H9 (cell line): ENCODE data around the gene FAM3A. TPM values are rescaled to one million over a fixed set of nuclear protein-coding genes. Genes with fewer than 3 reads are reported as not detected.

Source experiments
- DNase-seq: peaks from one replicate; pipeline ENCODE4 v3.0.0-alpha.2; 2017
- H2AFZ ChIP-seq: one replicate; pipeline ENCODE4 v1.6.1; 2013; ENCODE audit warnings: mild to moderate bottlenecking, low read length, control low read depth, moderate library complexity
- H2AK5ac ChIP-seq: 2 replicates; pipeline ENCODE4 v1.6.1; 2013; ENCODE audit warnings: low read length, control low read depth, mixed read lengths; ENCODE audit not compliant: insufficient read length
- H2BK120ac ChIP-seq: one replicate; pipeline ENCODE4 v1.6.1; 2013; ENCODE audit warnings: low read depth, mild to moderate bottlenecking, low read length, control low read depth, inconsistent platforms; ENCODE audit not compliant: poor library complexity, severe bottlenecking
- H2BK12ac ChIP-seq: 2 replicates; pipeline ENCODE4 v1.6.1; 2013; ENCODE audit warnings: low read length, control low read depth, mixed read lengths, low read depth; ENCODE audit not compliant: insufficient read length
- H2BK15ac ChIP-seq: 2 replicates; pipeline ENCODE4 v1.6.1; 2013; ENCODE audit warnings: low read depth, low read length, control low read depth
- H2BK20ac ChIP-seq: one replicate; pipeline ENCODE4 v1.6.1; 2013; ENCODE audit warnings: low read depth, mild to moderate bottlenecking, low read length, control low read depth, inconsistent platforms; ENCODE audit not compliant: poor library complexity, severe bottlenecking
- H2BK5ac ChIP-seq: 2 replicates; pipeline ENCODE4 v1.6.1; 2013; ENCODE audit warnings: low read length, control low read depth, mixed read lengths; ENCODE audit not compliant: insufficient read length
- H3K14ac ChIP-seq: 2 replicates; pipeline ENCODE4 v1.6.1; 2013; ENCODE audit warnings: low read length, control low read depth; ENCODE audit not compliant: insufficient read depth
- H3K18ac ChIP-seq: 2 replicates; pipeline ENCODE4 v1.6.1; 2013; ENCODE audit warnings: low read depth, mild to moderate bottlenecking, mixed read lengths, low read length, control low read depth; ENCODE audit not compliant: insufficient read length
- H3K23ac ChIP-seq: 2 replicates; pipeline ENCODE4 v1.6.1; 2013; ENCODE audit warnings: low read length, control low read depth, mixed read lengths, low read depth; ENCODE audit not compliant: insufficient read length
- H3K23me2 ChIP-seq: 2 replicates; pipeline ENCODE4 v1.6.1; 2013; ENCODE audit warnings: low read depth, mild to moderate bottlenecking, mixed read lengths, low read length, control low read depth; ENCODE audit not compliant: insufficient read length, poor library complexity, severe bottlenecking
- H3K27ac ChIP-seq: 2 replicates; pipeline ENCODE4 v1.5.1; 2013; ENCODE audit warnings: low read length, control low read depth, mixed read lengths, low read depth; ENCODE audit not compliant: insufficient read length
- H3K27me3 ChIP-seq: 2 replicates; pipeline ENCODE4 v1.6.1; 2013; ENCODE audit warnings: low read length, control low read depth, inconsistent platforms; ENCODE audit not compliant: insufficient read depth
- H3K4ac ChIP-seq: 2 replicates; pipeline ENCODE4 v1.6.1; 2013; ENCODE audit warnings: low read depth, mild to moderate bottlenecking, control low read depth, inconsistent platforms, low read length, moderate library complexity
- H3K4me1 ChIP-seq: 2 replicates; pipeline ENCODE4 v1.6.1; 2013; ENCODE audit warnings: low read length, control low read depth, inconsistent platforms; ENCODE audit not compliant: insufficient read depth
- H3K4me2 ChIP-seq: 2 replicates; pipeline ENCODE4 v1.6.1; 2013; ENCODE audit warnings: low read length, control low read depth, mixed read lengths; ENCODE audit not compliant: insufficient read length, insufficient read depth
- H3K56ac ChIP-seq: 2 replicates; pipeline ENCODE4 v1.6.1; 2013; ENCODE audit warnings: low read depth, mild to moderate bottlenecking, mixed read lengths, low read length, control low read depth; ENCODE audit not compliant: insufficient read length
- H3K79me1 ChIP-seq: 2 replicates; pipeline ENCODE4 v1.6.1; 2013; ENCODE audit warnings: low read depth, mild to moderate bottlenecking, moderate library complexity, low read length, control low read depth, inconsistent platforms; ENCODE audit not compliant: insufficient read depth, poor library complexity, severe bottlenecking
- H3K79me2 ChIP-seq: 2 replicates; pipeline ENCODE4 v1.6.1; 2013; ENCODE audit warnings: low read length, control low read depth, inconsistent platforms; ENCODE audit not compliant: insufficient read depth
- H3K9ac ChIP-seq: 2 replicates; pipeline ENCODE4 v1.6.1; 2013; ENCODE audit warnings: low read length, control low read depth, mixed read lengths; ENCODE audit not compliant: insufficient read length; ENCODE audit errors: extremely low read depth
- H3K9me3 ChIP-seq: one replicate; pipeline ENCODE4 v1.6.1; 2013; ENCODE audit warnings: low read depth, low read length, inconsistent platforms; ENCODE audit not compliant: control insufficient read depth
- H3T11ph ChIP-seq: one replicate; pipeline ENCODE4 v1.6.1; 2013; ENCODE audit warnings: mild to moderate bottlenecking, low read length, control low read depth, inconsistent platforms
- H4K20me1 ChIP-seq: one replicate; pipeline ENCODE4 v1.6.1; 2013; ENCODE audit not compliant: control insufficient read depth, insufficient read length, insufficient read depth
- H4K5ac ChIP-seq: 2 replicates; pipeline ENCODE4 v1.6.1; 2013; ENCODE audit warnings: low read depth, mild to moderate bottlenecking, mixed read lengths, low read length, control low read depth; ENCODE audit not compliant: insufficient read length
- H4K8ac ChIP-seq: replicated peaks from 2 replicates; pipeline ENCODE4 v1.6.1; 2013; ENCODE audit warnings: low read length, control low read depth, mixed read lengths, low read depth; ENCODE audit not compliant: insufficient read length
- H4K91ac ChIP-seq: 2 replicates; pipeline ENCODE4 v1.6.1; 2013; ENCODE audit warnings: low read depth, mild to moderate bottlenecking, moderate library complexity, mixed read lengths, low read length, control low read depth; ENCODE audit not compliant: insufficient read length
- H3K27ac Mint-ChIP-seq, 3 experiments: 2 replicates in 2 of 3; 3 replicates in 1 of 3; pipeline ENCODE4 v1.8.0; 2020 to 2021; ENCODE audit warnings: mixed read lengths in 3 of 3, mild to moderate bottlenecking in 1 of 3, moderate library complexity in 1 of 3
- H3K27me3 Mint-ChIP-seq: 2 replicates; pipeline ENCODE4 v1.8.0; 2021; ENCODE audit warnings: low read depth, mild to moderate bottlenecking, moderate library complexity, mixed read lengths
- H3K36me3 Mint-ChIP-seq, 3 experiments: 2 replicates in 2 of 3; 3 replicates in 1 of 3; pipeline ENCODE4 v1.8.0; 2020 to 2021; ENCODE audit warnings: low read depth in 3 of 3, mixed read lengths in 3 of 3; ENCODE audit not compliant: insufficient read depth in 1 of 3
- H3K4me1 Mint-ChIP-seq, 2 experiments: 2 replicates each; pipeline ENCODE4 v1.8.0; 2020; ENCODE audit warnings: mixed read lengths in 2 of 2
- H3K4me3 Mint-ChIP-seq, 2 experiments: 2 replicates in 1 of 2; 3 replicates in 1 of 2; pipeline ENCODE4 v1.8.0; 2020 to 2021; ENCODE audit warnings: mild to moderate bottlenecking in 2 of 2, mixed read lengths in 2 of 2, moderate library complexity in 1 of 2
- H3K9me3 Mint-ChIP-seq, 2 experiments: 2 replicates in 1 of 2; 3 replicates in 1 of 2; pipeline ENCODE4 v1.8.0; 2020; ENCODE audit warnings: mild to moderate bottlenecking in 2 of 2, mixed read lengths in 2 of 2, moderate library complexity in 1 of 2
- WGBS: extraction: QIAGEN DNeasy Blood & Tissue Kit; methylation state at CpG from one replicate; pipeline ENCODE4 v1.1.7; 2013; ENCODE audit warnings: missing lambda C conversion rate, low lambda C conversion rate, mixed read lengths; ENCODE audit not compliant: insufficient read length; ENCODE audit errors: extremely low coverage; 5-methylcytosine and 5-hydroxymethylcytosine counted together
- total RNA-seq: library from RNA; stranded (reverse); gene quantifications from 2 replicates; pipeline ENCODE4 v1.2.1, GENCODE V29; 2021
- TF ChIP-seq, protein P1 (sequence below): fragments of 200-600 bp; sonication (generic); conservative IDR thresholded peaks from 3 replicates; pipeline ENCODE4 v1.8.0; 2021; ENCODE audit warnings: antibody characterized with exemption, mild to moderate bottlenecking

Gene FAM3A
- total RNA-seq, 1 experiment from 2014 or later, result 22.8 TPM

DNA sequence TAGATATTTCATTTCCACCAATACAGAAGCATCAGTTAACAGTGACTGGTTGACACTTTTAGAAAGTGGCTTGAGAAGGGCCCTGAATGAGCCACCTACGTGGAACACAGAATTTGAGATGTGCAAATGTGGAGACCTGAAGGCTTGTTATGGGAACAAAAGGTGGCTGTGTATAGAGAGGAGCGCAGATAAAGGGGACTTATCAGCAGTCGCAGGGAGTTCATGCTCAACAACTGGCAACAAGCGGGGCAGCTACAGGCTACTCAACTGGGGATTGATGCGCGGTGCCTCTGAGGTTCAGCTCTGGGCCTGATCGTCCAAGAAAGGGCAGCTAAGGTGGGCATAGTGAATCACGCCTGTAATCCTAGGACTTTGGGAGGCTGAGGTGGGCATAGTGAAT lies 3.4 kb upstream of the FAM3A start:
- Mint-ChIP-seq H3K27ac (no peak overlapping the region), H3K36me3 (no peaks in the 10 kb centered on the region; a peak in 2 of 7 replicates), H3K27me3 (peaks cover 42% of the 10 kb centered on the region), H3K4me3 (no peak overlapping the region), H3K9me3 (peaks cover 53% of the 10 kb centered on the region in 2 experiments), H3K4me1 (peaks cover 14 to 17% of the 10 kb centered on the region in 2 experiments)
- WGBS, result no CpG with 5 or more reads among the region's 8 CpGs
- no peak overlapping the region for H2AK5ac ChIP-seq
- H3K79me2 ChIP-seq, result no peaks in the 10 kb centered on the region
- no peak for DNase-seq
- H3K23ac ChIP-seq, result no peak overlapping the region
- H3K79me1 ChIP-seq, result no peaks in the 10 kb centered on the region
- H3K4me1 ChIP-seq, result no peaks in the 10 kb centered on the region
- no peaks in the 10 kb centered on the region; the same call in 1 of the 2 replicates for H3K27me3 ChIP-seq
- H4K20me1 ChIP-seq, result no peaks in the 10 kb centered on the region
- no peak overlapping the region for H3K4ac ChIP-seq
- peaks cover 15% of the 10 kb centered on the region for H3K23me2 ChIP-seq
- H2BK120ac ChIP-seq, result no peak overlapping the region
- H3K9me3 ChIP-seq, result peaks cover 12% of the 10 kb centered on the region
- no peak overlapping the region for H4K8ac ChIP-seq
- H3K56ac ChIP-seq, result no peak overlapping the region
- no peak overlapping the region for H3T11ph ChIP-seq
- H2BK5ac ChIP-seq, result no peak overlapping the region
- H2AFZ ChIP-seq, result no peak overlapping the region
- TF ChIP-seq, protein P1, sequence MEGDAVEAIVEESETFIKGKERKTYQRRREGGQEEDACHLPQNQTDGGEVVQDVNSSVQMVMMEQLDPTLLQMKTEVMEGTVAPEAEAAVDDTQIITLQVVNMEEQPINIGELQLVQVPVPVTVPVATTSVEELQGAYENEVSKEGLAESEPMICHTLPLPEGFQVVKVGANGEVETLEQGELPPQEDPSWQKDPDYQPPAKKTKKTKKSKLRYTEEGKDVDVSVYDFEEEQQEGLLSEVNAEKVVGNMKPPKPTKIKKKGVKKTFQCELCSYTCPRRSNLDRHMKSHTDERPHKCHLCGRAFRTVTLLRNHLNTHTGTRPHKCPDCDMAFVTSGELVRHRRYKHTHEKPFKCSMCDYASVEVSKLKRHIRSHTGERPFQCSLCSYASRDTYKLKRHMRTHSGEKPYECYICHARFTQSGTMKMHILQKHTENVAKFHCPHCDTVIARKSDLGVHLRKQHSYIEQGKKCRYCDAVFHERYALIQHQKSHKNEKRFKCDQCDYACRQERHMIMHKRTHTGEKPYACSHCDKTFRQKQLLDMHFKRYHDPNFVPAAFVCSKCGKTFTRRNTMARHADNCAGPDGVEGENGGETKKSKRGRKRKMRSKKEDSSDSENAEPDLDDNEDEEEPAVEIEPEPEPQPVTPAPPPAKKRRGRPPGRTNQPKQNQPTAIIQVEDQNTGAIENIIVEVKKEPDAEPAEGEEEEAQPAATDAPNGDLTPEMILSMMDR, result no peak
- H2BK20ac ChIP-seq, result no peak overlapping the region
- H4K5ac ChIP-seq, result no peak overlapping the region
- no peak overlapping the region for H3K4me2 ChIP-seq
- no peak overlapping the region for H2BK15ac ChIP-seq
- H2BK12ac ChIP-seq, result no peak overlapping the region
- H4K91ac ChIP-seq, result no peak overlapping the region
- no peak overlapping the region for H3K27ac ChIP-seq
- no peak overlapping the region for H3K14ac ChIP-seq
- no peak overlapping the region for H3K9ac ChIP-seq
- H3K18ac ChIP-seq, result no peak overlapping the region
